Mesenchymal stem cell (in vitro differentiated cells and primary cell): ENCODE data around the gene RAPGEF1.

Experiments used
- DNase-seq: peaks from one replicate; pipeline ENCODE4 v3.0.0-alpha.2; 2013
- H2AFZ ChIP-seq: one replicate; pipeline ENCODE4 v1.6.1; 2013; ENCODE audit warnings: low read depth, mild to moderate bottlenecking, control low read depth, inconsistent platforms, low read length, moderate library complexity
- H2AK5ac ChIP-seq: 2 replicates; pipeline ENCODE4 v1.6.1; 2013; ENCODE audit warnings: low read length, moderate library complexity, mild to moderate bottlenecking, inconsistent platforms; ENCODE audit not compliant: severe bottlenecking
- H2BK120ac ChIP-seq: one replicate; pipeline ENCODE4 v1.6.1; 2013; ENCODE audit warnings: low read depth, mild to moderate bottlenecking, inconsistent platforms, low read length, moderate library complexity
- H2BK12ac ChIP-seq, 2 experiments: one replicate each; pipeline ENCODE4 v1.6.1; 2013; ENCODE audit warnings: inconsistent platforms in 2 of 2, low read length in 2 of 2, mild to moderate bottlenecking in 2 of 2, moderate library complexity in 2 of 2, control low read depth in 1 of 2
- H2BK15ac ChIP-seq: one replicate; pipeline ENCODE4 v1.6.1; 2013; ENCODE audit warnings: mild to moderate bottlenecking, low read depth, inconsistent platforms; ENCODE audit not compliant: poor library complexity, severe bottlenecking
- H2BK5ac ChIP-seq: 2 replicates; pipeline ENCODE4 v1.6.1; 2013; ENCODE audit warnings: low read depth, mild to moderate bottlenecking, low read length, control low read depth, inconsistent platforms; ENCODE audit not compliant: poor library complexity, severe bottlenecking
- H3K14ac ChIP-seq, 2 experiments: one replicate each; pipeline ENCODE4 v1.6.1; 2013; ENCODE audit warnings: inconsistent platforms in 2 of 2, low read length in 2 of 2, control low read depth in 1 of 2, mild to moderate bottlenecking in 1 of 2, moderate library complexity in 1 of 2
- H3K18ac ChIP-seq, 2 experiments: one replicate each; pipeline ENCODE4 v1.6.1; 2013; ENCODE audit warnings: inconsistent platforms in 2 of 2, low read length in 2 of 2, control low read depth in 1 of 2, low read depth in 1 of 2, mild to moderate bottlenecking in 1 of 2
- H3K23ac ChIP-seq, 2 experiments: one replicate each; pipeline ENCODE4 v1.6.1; 2013; ENCODE audit warnings: inconsistent platforms in 2 of 2, low read length in 2 of 2, mild to moderate bottlenecking in 2 of 2, moderate library complexity in 2 of 2, control low read depth in 1 of 2
- H3K27ac ChIP-seq: 2 replicates; pipeline ENCODE4 v1.5.1; 2013; ENCODE audit warnings: mild to moderate bottlenecking, moderate library complexity, low read length, control low read depth, inconsistent platforms; ENCODE audit not compliant: poor library complexity, severe bottlenecking
- H3K27me3 ChIP-seq, 2 experiments: 2 replicates each; pipeline versions ENCODE4 v1.6.1 to v1.7.0; 2013; ENCODE audit warnings: low read length in 2 of 2, mild to moderate bottlenecking in 2 of 2, moderate library complexity in 2 of 2, control low read depth in 1 of 2, inconsistent platforms in 1 of 2; ENCODE audit not compliant: control insufficient read depth in 1 of 2, insufficient read depth in 1 of 2
- H3K36me3 ChIP-seq, 2 experiments: 2 replicates each; pipeline versions ENCODE4 v1.6.1 to v1.7.0; 2013; ENCODE audit warnings: low read length in 2 of 2, control low read depth in 1 of 2, inconsistent platforms in 1 of 2, low read depth in 1 of 2, mild to moderate bottlenecking in 1 of 2; ENCODE audit not compliant: insufficient read depth in 2 of 2, control insufficient read depth in 1 of 2
- H3K4ac ChIP-seq, 2 experiments: one replicate each; pipeline ENCODE4 v1.6.1; 2013; ENCODE audit warnings: inconsistent platforms in 2 of 2, low read length in 2 of 2, mild to moderate bottlenecking in 2 of 2, moderate library complexity in 2 of 2, control low read depth in 1 of 2, low read depth in 1 of 2
- H3K4me1 ChIP-seq: 2 replicates; pipeline ENCODE4 v1.6.1; 2013; ENCODE audit warnings: low read depth, low read length, control low read depth; ENCODE audit not compliant: control insufficient read depth, insufficient read depth
- H3K4me2 ChIP-seq: 2 replicates; pipeline ENCODE4 v1.6.1; 2013; ENCODE audit warnings: low read length, mild to moderate bottlenecking, inconsistent platforms; ENCODE audit not compliant: poor library complexity, severe bottlenecking
- H3K4me3 ChIP-seq, 2 experiments: 2 replicates each; pipeline versions ENCODE4 v1.5.1 to v1.7.0; 2013; ENCODE audit warnings: low read length in 2 of 2, mild to moderate bottlenecking in 2 of 2, control low read depth in 1 of 2, low read depth in 1 of 2; ENCODE audit not compliant: insufficient read depth in 1 of 2
- H3K79me1 ChIP-seq: replicated peaks from 2 replicates; pipeline ENCODE4 v1.6.1; 2013; ENCODE audit warnings: mild to moderate bottlenecking, control low read depth, low read length, inconsistent platforms; ENCODE audit not compliant: poor library complexity, severe bottlenecking
- H3K9ac ChIP-seq: 2 replicates; pipeline ENCODE4 v1.7.0; 2013; ENCODE audit warnings: mild to moderate bottlenecking, low read length, moderate library complexity
- H3K9me3 ChIP-seq: 2 replicates; pipeline ENCODE4 v1.7.0; 2013; ENCODE audit warnings: mild to moderate bottlenecking, low read length; ENCODE audit not compliant: control insufficient read depth
- H4K8ac ChIP-seq: one replicate; pipeline ENCODE4 v1.6.1; 2013; ENCODE audit warnings: inconsistent platforms, mild to moderate bottlenecking, low read length, moderate library complexity
- H4K91ac ChIP-seq: one replicate; pipeline ENCODE4 v1.6.1; 2013; ENCODE audit warnings: mild to moderate bottlenecking, low read length, inconsistent platforms
- WGBS: methylation state at CpG from one replicate; pipeline ENCODE4 v1.1.7; 2013; ENCODE audit warnings: mixed read lengths; 5-methylcytosine and 5-hydroxymethylcytosine counted together

RAPGEF1 gene

GRCh38 chr9:131773911-131774379 lies 34.1 kb upstream of the RAPGEF1 start:
- Histone ChIP-seq H2AFZ (no peak overlapping the region), H3K27me3 (peaks cover 28 to 48% of the 10 kb centered on the region in 2 experiments), H3K9ac (no peak overlapping the region), H3K4ac (no peak overlapping the region), H3K18ac (no peak overlapping the region), H3K36me3 (no peaks in the 10 kb centered on the region), H3K4me1 (no peaks in the 10 kb centered on the region), H3K27ac (no peak overlapping the region), H4K8ac (no peak overlapping the region), H2BK15ac (no peak overlapping the region), H3K4me2 (no peak overlapping the region), H3K23ac (no peak overlapping the region), H4K91ac (no peak overlapping the region), H3K4me3 (no peak overlapping the region), H2BK120ac (no peak overlapping the region), H2BK12ac (no peak overlapping the region), H2BK5ac (no peak overlapping the region), H2AK5ac (no peak overlapping the region), H3K14ac (no peak overlapping the region), H3K79me1 (no peaks in the 10 kb centered on the region), H3K9me3 (peaks cover 5% of the 10 kb centered on the region)
- 33% methylated on average over 6 of the region's 6 CpGs for WGBS
- peak; percentile 70 for DNase-seq

GRCh38 chr9:131772940-131773339 lies 33.1 kb upstream of the RAPGEF1 start:
- Histone ChIP-seq H2AFZ (no peak overlapping the region), H3K4ac (no peak overlapping the region), H3K4me2 (no peak overlapping the region), H3K4me3 (no peak overlapping the region), H3K4me1 (no peaks in the 10 kb centered on the region), H3K27me3 (peaks cover 22 to 46% of the 10 kb centered on the region in 2 experiments), H2BK120ac (no peak overlapping the region), H3K23ac (no peak overlapping the region), H3K79me1 (no peaks in the 10 kb centered on the region), H3K18ac (no peak overlapping the region), H3K27ac (no peak overlapping the region), H3K9me3 (no peaks in the 10 kb centered on the region), H2BK15ac (no peak overlapping the region), H2AK5ac (no peak overlapping the region), H2BK12ac (no peak overlapping the region), H3K14ac (no peak overlapping the region), H4K8ac (no peak overlapping the region), H3K9ac (no peak overlapping the region), H2BK5ac (no peak overlapping the region), H4K91ac (no peak overlapping the region), H3K36me3 (no peaks in the 10 kb centered on the region)
- no peak for DNase-seq
- WGBS, result 56% methylated on average over 3 of the region's 3 CpGs

GRCh38 chr9:131771646-131772045 lies 31.8 kb upstream of the RAPGEF1 start:
- WGBS, result 79% methylated on average over 3 of the region's 3 CpGs
- Histone ChIP-seq H3K27me3 (peaks cover 23 to 51% of the 10 kb centered on the region in 2 experiments), H3K4ac (no peak overlapping the region), H3K27ac (no peak overlapping the region), H3K23ac (no peak overlapping the region), H3K9ac (no peak overlapping the region), H3K4me1 (no peaks in the 10 kb centered on the region), H2AFZ (no peak overlapping the region), H3K4me3 (no peak overlapping the region), H2BK120ac (no peak overlapping the region), H3K79me1 (no peaks in the 10 kb centered on the region), H3K14ac (no peak overlapping the region), H3K18ac (no peak overlapping the region), H2BK5ac (no peak overlapping the region), H3K9me3 (no peaks in the 10 kb centered on the region), H4K91ac (no peak overlapping the region), H2BK15ac (no peak overlapping the region), H4K8ac (no peak overlapping the region), H3K4me2 (no peak overlapping the region), H3K36me3 (no peaks in the 10 kb centered on the region), H2BK12ac (no peak overlapping the region), H2AK5ac (no peak overlapping the region)
- no peak for DNase-seq

GRCh38 chr9:131769361-131769760 lies 29.5 kb upstream of the RAPGEF1 start:
- Histone ChIP-seq H2AFZ (no peak overlapping the region), H3K18ac (no peak overlapping the region), H4K91ac (no peak overlapping the region), H3K27ac (no peak overlapping the region), H3K4ac (no peak overlapping the region), H3K4me2 (no peak overlapping the region), H3K9ac (no peak overlapping the region), H3K36me3 (no peaks in the 10 kb centered on the region), H3K23ac (no peak overlapping the region), H2BK15ac (no peak overlapping the region), H3K27me3 (peaks cover 39 to 72% of the 10 kb centered on the region in 2 experiments), H4K8ac (no peak overlapping the region), H3K4me3 (no peak overlapping the region), H2BK120ac (no peak overlapping the region), H3K79me1 (no peaks in the 10 kb centered on the region), H3K4me1 (no peaks in the 10 kb centered on the region), H3K14ac (no peak overlapping the region), H3K9me3 (no peaks in the 10 kb centered on the region), H2BK5ac (no peak overlapping the region), H2BK12ac (no peak overlapping the region), H2AK5ac (no peak overlapping the region)
- WGBS, result 80% methylated on average over 2 of the region's 3 CpGs
- DNase-seq, result no peak
